Ovary (tissue), 9 donors: ENCODE results near the gene ELOVL1. TPM values are rescaled to one million over a fixed set of nuclear protein-coding genes. Genes with fewer than 3 reads are reported as not detected.

Experiments used
- DNase-seq, 5 donors: peaks; one replicate each; pipeline ENCODE4 v3.0.0-alpha.2; 2019 to 2020
- H3K27ac ChIP-seq, 2 donors: fragments of 200-600 bp; one replicate each; pipeline versions ENCODE4 v1.5.1 to v1.8.0; 2019 to 2022
- H3K27me3 ChIP-seq: fragments of 200-600 bp; one replicate; pipeline ENCODE4 v1.8.0; 2022
- H3K36me3 ChIP-seq: fragments of 200-600 bp; sonication (generic); one replicate; pipeline ENCODE4 v1.5.1; 2019
- H3K4me1 ChIP-seq: one replicate; pipeline ENCODE4 v1.8.1; 2013; ENCODE audit warnings: mild to moderate bottlenecking, moderate library complexity; ENCODE audit not compliant: insufficient read depth
- H3K4me3 ChIP-seq: fragments of 200-600 bp; sonication (generic); one replicate; pipeline ENCODE4 v1.5.1; 2017
- H3K9me3 ChIP-seq, 2 donors: fragments of 200-600 bp in 1 of 2; sonication (generic) in 1 of 2; one replicate each; pipeline versions ENCODE4 v1.5.1 to v1.8.1; 2013 to 2019; ENCODE audit warnings: mild to moderate bottlenecking in 1 of 2, moderate library complexity in 1 of 2
- EP300 ChIP-seq: sonication (generic); formaldehyde crosslinking; IDR thresholded peaks from one replicate; pipeline ENCODE4 v1.6.1; 2017; ENCODE audit warnings: antibody characterized with exemption
- POLR2A ChIP-seq: fragments of 450-650 bp; IDR thresholded peaks from one replicate; pipeline ENCODE4 v1.6.1; 2017; ENCODE audit warnings: antibody characterized with exemption, mild to moderate bottlenecking, moderate library complexity
- WGBS, 3 donors: extraction: QIAGEN DNeasy Blood & Tissue Kit in 1 of 3; methylation state at CpG; one replicate each; pipeline versions ENCODE4 v1.1.5 to v1.1.7; 2013 to 2017; 5-methylcytosine and 5-hydroxymethylcytosine counted together
- intact Hi-C, 4 donors: fragments of 100-400 bp; cut with DNase I; formaldehyde crosslinking; loops; one replicate each; pipeline versions ENCODE4 v1.11.0 to v1.15.1; 2022 to 2023
- polyA plus RNA-seq, 2 donors: library from polyadenylated mRNA; stranded (reverse); fragments of 200-250 nt in 1 of 2; fragments of 350-450 nt in 1 of 2; fragmentation: Illumina TruSeq in 1 of 2; extraction: RNeasy Lipid Tissue Mini Kit (QIAGEN cat#74804) in 1 of 2; gene quantifications; one replicate each; pipeline ENCODE4 v1.2.3, GENCODE V29; 2013 to 2014
- total RNA-seq, 7 donors: library from RNA; depleted of rRNA in 2 of 7; stranded (reverse); fragments of >200 nt in 2 of 7; fragmentation: NEBNext Ultra II Directional in 3 of 7; extraction: Animal tissue kit (Norgen Biotek cat#: 25700) in 3 of 7; gene quantifications; one replicate each; pipeline versions ENCODE4 v1.1.0 to v1.2.4, GENCODE V29; 2016 to 2023
- TF ChIP-seq, protein P1 (sequence below), 3 donors: fragments of 450-650 bp in 2 of 3; fragments of 200-600 bp in 1 of 3; IDR thresholded peaks; one replicate each; pipeline versions ENCODE4 v1.5.1 to v1.8.0; 2016 to 2022; ENCODE audit warnings: antibody characterized with exemption in 3 of 3, mild to moderate bottlenecking in 1 of 3
- donor health status: DM: no; HTN: no; CAD: no; lungs with moderate emphysema.
- donor health status: DM: no; HTN: no; CAD: no.
- donor health status: Bipolar disorder and iron deficiency.
- donor health status: DM: yes; HTN: yes; CAD: no.
- donor health status: DM: no; HTN: no; CAD: no.
- donor health status: DM: yes; HTN: yes; CAD: no.

ELOVL1 gene
- total and polyA plus RNA-seq, 9 donors = 10.0 to 130 (median 35.4) TPM

DNA sequence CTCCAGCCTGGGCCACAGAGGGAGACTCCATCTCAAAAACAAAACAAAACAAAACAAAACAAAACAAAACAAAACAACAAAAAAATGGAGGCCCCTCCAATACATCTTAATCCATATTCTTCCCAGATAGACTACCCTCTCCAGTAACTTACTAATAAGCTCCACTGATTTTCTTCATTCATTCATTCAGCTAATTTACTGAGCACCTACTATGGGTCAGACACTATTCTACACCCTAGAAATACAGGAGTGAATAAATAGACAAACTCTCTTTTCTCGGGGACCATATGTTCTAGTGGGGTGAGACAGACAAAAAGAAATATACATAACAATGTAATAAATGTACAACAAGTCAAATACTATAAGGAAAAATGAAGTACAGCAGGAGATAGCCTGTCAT lies 16.8 kb downstream of the ELOVL1 start:
- no peak overlapping the region for H3K4me3 ChIP-seq
- intact Hi-C loops = no loop called here
- 86 to 89% (median 87%) methylated on average over 1 of the region's 1 CpG for WGBS, 3 donors

DNA sequence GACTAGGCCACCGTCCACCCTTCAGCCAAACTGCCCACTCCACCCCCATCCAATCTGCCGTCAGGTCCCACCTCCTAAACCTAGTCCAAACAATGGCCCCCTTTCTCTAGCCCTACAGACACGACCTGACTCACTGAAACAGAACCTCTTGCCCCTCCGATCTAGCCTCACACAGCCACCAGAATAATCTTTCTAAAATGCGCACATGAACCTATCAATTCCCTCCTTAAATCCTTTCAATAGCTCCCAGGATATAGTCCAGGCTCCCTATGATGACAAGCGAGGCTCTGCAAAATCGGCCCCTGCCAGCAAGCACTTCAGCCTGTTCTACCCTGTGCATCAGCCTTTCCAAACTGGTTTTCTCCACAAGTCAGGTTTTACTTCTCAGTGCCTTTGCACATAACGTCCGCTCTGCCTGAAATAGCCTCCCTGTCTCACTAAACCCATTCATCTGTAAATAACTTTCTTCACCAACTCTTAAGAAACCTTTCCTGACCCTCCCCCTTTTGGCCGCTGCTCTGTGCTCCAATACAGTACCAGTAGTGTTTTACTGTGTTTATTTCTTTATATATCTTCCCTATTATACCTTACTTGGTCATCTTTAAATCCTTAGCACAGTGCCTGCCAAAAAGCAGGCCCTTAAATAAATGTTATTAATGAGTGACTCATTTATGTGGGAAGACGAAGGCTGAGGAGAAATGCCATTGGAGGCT lies 18.1 kb downstream of the ELOVL1 start:
- intact Hi-C loops = no loop called here
- DNase-seq = no peak
- 46 to 48% (median 47%) methylated on average over 11 of the region's 11 CpGs for WGBS, 3 donors

More for the DNA sequence above, 16.8 kb downstream of the ELOVL1 start:
- no peaks in the 10 kb centered on the region for H3K4me1 ChIP-seq
- H3K27ac ChIP-seq = no peak overlapping the region
- no peaks in the 10 kb centered on the region for H3K9me3 ChIP-seq
- no peak for DNase-seq
- H3K36me3 ChIP-seq = no peaks in the 10 kb centered on the region
- TF ChIP-seq, protein P1, sequence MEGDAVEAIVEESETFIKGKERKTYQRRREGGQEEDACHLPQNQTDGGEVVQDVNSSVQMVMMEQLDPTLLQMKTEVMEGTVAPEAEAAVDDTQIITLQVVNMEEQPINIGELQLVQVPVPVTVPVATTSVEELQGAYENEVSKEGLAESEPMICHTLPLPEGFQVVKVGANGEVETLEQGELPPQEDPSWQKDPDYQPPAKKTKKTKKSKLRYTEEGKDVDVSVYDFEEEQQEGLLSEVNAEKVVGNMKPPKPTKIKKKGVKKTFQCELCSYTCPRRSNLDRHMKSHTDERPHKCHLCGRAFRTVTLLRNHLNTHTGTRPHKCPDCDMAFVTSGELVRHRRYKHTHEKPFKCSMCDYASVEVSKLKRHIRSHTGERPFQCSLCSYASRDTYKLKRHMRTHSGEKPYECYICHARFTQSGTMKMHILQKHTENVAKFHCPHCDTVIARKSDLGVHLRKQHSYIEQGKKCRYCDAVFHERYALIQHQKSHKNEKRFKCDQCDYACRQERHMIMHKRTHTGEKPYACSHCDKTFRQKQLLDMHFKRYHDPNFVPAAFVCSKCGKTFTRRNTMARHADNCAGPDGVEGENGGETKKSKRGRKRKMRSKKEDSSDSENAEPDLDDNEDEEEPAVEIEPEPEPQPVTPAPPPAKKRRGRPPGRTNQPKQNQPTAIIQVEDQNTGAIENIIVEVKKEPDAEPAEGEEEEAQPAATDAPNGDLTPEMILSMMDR (IDR thresholded peaks at IDR 0.05) = no peak
- TF ChIP-seq POLR2A = no peak
- TF ChIP-seq EP300 = no peak
- H3K27me3 ChIP-seq = no peaks in the 10 kb centered on the region

DNA sequence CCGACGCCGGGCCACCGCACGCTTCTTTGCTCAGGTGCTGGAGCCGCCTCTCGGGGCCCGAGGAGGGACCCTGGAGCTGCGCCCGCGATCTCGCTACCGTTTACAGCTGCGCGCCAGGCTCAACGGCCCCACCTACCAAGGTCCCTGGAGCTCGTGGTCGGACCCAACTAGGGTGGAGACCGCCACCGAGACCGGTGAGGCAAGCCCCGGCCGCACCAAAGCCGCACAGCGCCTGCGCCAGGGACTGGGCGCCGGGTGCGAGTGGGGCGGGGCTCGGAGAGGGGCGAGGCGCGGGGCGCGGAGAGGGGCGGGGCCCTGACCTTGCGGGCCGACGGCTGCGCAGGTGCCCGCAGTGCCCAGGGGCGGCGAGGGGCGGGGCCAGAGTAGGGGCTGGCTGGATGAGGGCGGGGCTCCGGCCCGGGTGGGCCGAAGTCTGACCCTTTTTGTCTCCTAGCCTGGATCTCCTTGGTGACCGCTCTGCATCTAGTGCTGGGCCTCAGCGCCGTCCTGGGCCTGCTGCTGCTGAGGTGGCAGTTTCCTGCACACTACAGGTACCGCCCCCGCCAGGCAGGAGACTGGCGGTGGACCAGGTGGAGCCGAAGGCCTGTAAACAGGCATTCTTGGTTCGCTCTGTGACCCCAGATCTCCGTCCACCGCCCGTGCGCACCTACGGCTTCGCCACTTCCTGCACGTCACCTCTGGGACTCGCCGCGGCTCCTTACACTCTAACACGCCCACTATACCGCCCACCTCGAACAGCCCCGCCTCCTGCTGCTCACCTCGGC lies 18.8 kb downstream of the ELOVL1 start:
- no peaks in the 10 kb centered on the region for H3K27me3 ChIP-seq
- no peaks in the 10 kb centered on the region for H3K9me3 ChIP-seq
- peak overlapping the region; percentile 23 to 75 for H3K27ac ChIP-seq
- peaks cover 3% of the 10 kb centered on the region for H3K4me1 ChIP-seq
- TF ChIP-seq POLR2A (peak; percentile 9), EP300 (no peak)
- H3K4me3 ChIP-seq = peak overlapping the region; percentile 56
- DNase-seq = peak; percentile 75 to 89 (median 85)
- WGBS, 3 donors = 1 to 3% (median 3%) methylated on average over 62 to 72 of the region's 72 CpGs
- intact Hi-C loops = no loop called here
- no peaks in the 10 kb centered on the region for H3K36me3 ChIP-seq

More for the DNA sequence above, 18.1 kb downstream of the ELOVL1 start:
- H3K36me3 ChIP-seq = no peaks in the 10 kb centered on the region
- peaks cover 2% of the 10 kb centered on the region for H3K4me1 ChIP-seq
- TF ChIP-seq, protein P1 (IDR thresholded peaks at IDR 0.05) = no peak
- TF ChIP-seq EP300 = no peak
- TF ChIP-seq POLR2A = no peak
- H3K27me3 ChIP-seq = no peaks in the 10 kb centered on the region
- no peaks in the 10 kb centered on the region for H3K9me3 ChIP-seq
- H3K4me3 ChIP-seq = peak overlapping the region; percentile 56
- H3K27ac ChIP-seq = peak overlapping the region; percentile 23 to 75

DNA sequence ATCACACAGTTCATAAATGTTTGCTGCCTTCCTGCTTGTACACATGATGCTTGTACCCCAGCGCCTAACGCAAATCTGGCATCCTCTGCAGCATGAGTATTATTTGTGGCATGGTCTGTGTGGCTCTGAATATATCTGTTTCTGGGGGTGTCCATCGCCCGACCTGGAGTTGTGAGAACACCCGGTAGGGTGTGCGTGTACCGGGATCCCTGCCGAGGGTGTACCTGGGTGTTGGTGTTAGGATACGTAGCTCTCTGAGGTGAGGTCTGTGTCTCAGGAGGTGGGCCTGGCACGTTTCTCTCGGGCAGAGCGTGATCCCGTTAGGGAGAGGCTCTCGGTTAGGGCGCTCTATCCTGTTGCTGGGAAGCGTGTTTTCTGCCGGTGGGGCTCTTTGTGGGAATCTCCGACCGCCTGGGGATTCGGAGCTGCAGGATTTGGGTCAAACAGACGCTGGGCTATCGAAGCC lies 19.4 kb downstream of the ELOVL1 start:
- WGBS, 3 donors = 7 to 16% (median 10%) methylated on average over 21 to 22 of the region's 22 CpGs
- Histone ChIP-seq H3K36me3 (no peaks in the 10 kb centered on the region), H3K4me1 (peaks cover 3% of the 10 kb centered on the region), H3K27me3 (no peaks in the 10 kb centered on the region), H3K4me3 (peak overlapping the region; percentile 56), H3K9me3 (no peaks in the 10 kb centered on the region), H3K27ac (peak overlapping the region; percentile 23 to 75)
- DNase-seq = no peak
- TF ChIP-seq, protein P1 (IDR thresholded peaks at IDR 0.05) = no peak
- TF ChIP-seq EP300 = no peak
- intact Hi-C loops = no loop called here
